Measurements from ENCODE around the gene CACNG4.
"Not testable (repeated sequence)": the region's sequence is repeated elsewhere in the genome, so short reads cannot be mapped to it uniquely, and the experiment has no call there.

The CACNG4 gene

DNA sequence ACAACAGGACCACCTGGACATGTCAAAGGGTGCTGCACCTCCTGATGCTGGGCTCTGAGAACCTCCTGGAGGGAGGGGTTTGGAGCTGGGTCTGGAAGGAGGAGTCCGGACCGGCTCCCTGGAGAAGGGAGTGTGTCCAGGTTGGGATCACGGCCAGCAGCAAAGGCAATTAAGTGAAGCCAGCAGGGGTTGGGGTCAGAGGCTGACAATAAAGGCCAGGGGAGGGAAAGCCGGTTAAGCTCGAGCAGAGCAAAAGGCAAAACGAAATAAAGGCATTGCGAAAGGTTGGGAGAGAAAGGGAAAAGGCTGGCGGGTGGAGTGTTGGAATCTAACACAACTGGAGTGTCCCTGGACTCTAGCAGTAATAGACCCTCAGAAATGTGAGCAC, 992 bp upstream of the CACNG4 start:
- FAIRE-seq = no peak
- no peak for DNase-seq (ENCODE audit: low spot score)

DNA sequence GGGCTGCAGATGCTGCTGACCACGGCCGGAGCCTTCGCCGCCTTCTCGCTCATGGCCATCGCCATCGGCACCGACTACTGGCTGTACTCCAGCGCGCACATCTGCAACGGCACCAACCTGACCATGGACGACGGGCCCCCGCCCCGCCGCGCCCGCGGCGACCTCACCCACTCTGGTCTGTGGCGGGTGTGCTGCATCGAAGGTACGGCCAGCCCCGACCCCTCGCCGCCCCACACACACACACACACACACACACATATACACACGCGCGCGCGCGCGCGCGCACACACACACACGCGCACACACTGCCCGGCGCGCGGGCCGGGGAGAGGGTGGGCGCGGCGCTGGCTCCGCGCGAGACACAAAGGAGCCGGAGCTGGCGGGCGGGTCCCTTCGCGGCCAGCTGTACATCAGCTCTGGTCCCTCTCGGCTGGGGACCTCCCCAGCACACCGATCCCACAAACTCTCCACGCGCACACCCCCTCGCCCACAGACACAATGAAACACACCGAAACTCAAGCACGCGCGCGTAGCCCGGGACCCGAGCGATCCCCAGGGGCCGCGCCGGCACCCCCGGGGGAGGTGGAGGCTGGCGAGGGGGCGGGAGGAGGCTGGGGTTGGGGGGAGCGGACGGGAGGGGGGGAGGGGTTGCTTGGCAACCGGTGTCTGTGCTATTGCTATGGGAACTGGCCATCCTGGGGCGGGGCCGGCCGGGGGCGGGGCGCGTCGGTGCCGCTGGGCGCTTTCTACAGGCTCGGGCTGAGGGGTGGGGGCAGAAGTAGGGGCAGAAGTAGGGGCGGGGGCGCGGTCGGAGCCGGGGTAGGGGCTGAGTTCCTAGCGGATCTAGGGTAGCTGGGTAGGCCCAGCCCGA, 658 bp downstream of the CACNG4 start:
- no peak for DNase-seq (ENCODE audit: low spot score)

DNA sequence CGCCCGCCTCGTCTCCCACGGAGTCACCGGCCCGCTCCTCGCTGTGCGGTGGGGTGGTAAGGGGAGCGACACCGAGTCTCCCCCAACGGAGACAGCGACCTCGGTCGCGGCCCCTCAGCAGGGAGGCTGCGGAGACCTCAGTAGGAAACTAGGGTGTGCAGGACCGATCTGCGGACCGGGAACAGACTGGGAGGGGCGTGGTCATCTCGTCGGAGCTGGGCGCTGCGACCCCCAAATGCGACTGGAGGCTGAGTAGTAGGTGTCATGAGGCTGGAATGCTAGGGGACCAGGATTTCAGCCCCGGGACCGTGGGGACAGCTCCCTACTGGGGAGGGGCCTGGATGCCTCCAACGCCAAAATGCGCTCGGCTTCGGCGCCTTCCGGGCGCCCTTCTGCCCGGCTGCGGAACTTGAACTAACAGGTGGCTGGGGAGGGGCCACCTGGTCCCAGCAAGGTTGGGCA, 1.3 kb downstream of the CACNG4 start:
- DNase-seq (ENCODE audit: low spot score) (no peak), FAIRE-seq (no peak)

More for the DNA sequence above, 658 bp downstream of the CACNG4 start:
- FAIRE-seq = no peak

DNA sequence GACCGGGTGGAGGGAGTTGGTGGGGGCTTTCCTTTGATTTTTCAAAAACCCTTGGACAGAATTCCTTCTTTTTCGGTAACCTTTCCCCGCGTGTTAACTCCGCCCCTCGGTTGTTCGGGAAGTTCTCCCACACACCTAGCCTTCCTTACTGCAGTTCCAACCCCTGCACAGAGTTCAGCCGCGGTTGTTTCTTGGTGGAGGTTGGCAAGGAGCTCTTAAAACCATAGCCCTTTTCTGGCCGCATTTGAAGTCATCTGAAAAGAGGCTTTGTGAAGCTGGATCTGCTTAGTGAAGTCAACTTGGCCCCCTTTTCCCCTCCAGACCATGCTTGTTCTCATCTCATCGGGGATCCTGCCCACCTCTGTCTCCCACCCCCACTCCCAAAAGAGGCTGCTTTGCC, 1.8 kb downstream of the CACNG4 start:
- DNase-seq (ENCODE audit: low spot score) (no peak), FAIRE-seq (no peak)

DNA sequence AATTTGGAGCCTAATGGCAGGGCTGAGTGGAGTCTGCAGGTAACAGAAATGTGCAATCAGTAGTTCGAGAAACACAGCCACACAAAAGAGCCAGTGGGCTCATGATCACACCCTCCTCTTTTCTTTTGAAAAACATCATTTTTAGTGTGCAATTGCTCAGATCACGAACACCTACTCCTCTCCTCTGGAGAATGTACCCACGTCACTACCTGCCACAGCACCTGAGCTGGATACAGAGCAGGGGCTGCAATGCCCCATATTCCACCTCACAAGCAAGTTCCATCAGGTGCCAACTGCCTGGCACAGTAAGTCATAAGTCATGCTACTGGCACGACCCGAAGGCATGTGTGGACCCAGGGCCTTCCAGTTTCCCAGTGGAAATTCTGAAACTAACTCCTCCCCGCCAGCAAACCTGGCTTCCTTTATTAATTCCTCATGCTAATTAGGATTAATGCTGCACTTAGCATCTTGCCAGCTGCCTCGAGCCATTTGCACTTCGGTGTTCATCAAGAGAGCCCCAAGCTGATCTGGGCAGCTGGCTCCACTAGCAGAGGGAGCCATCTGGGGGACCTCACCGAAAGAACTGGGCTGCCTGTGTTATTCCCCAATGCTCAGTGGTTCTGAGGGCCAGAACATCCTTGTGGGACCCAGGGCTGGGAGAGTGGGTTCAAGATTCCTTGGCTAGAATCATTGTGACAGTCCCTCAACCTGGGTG, 2.4 kb downstream of the CACNG4 start:
- DNase-seq (ENCODE audit: low spot score) = no peak
- no peak for FAIRE-seq

DNA sequence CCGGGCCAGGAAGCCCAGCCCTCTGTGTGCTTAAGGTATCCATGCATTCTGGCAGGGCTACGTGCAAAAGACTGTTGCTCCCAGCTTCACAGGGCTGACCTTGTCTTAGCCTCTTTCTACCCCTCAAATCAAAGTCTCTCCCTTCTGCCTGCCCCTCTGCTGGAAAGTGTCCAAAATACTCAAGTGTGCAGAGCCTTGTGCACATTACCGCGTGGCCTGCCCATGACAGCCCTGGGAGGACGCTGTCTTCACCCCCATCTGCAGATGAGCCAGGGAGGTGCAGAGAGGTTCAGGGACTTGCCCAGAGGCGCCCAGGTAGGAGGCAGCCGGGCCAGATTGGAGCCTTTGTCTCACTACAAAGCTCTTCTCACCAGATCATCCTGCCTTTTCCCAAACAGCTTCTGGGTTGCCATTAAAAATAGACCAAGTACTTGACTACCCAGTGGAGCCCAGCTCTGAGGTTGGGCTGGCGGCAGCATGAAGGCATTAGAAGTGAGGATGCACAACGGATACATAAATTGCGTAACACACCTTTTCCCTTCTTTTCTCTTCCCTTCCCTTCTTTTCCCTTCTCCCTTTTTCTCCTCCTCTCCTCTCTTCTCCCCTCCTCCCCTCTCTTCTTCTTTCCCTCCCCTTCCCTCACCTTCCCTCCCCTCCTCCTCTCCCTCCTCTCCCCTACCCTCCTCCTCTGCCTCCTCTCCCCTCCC, 3.5 kb downstream of the CACNG4 start:
- DNase-seq (ENCODE audit: low spot score) = no peak
- no peak for FAIRE-seq

DNA sequence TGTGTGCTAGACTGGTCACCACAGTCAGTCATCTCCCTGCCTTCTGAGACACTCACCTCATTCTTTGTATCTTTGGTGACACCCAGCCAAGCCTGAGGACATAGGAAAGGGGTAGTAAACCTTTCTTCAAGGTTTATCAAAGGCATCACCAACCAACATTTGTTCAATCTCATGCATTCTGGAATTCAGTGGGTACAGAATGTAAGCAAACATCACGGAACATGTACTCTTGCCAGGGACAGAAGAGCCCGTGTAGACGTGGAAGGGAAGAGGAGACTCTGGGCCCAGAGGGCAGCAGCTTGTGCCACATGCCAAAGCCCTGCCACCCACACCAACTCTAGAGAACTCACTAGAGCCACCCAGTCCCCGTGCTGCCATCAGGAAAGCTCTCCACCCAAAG, 4.4 kb downstream of the CACNG4 start:
- no peak for FAIRE-seq
- no peak for DNase-seq (ENCODE audit: low spot score)

DNA sequence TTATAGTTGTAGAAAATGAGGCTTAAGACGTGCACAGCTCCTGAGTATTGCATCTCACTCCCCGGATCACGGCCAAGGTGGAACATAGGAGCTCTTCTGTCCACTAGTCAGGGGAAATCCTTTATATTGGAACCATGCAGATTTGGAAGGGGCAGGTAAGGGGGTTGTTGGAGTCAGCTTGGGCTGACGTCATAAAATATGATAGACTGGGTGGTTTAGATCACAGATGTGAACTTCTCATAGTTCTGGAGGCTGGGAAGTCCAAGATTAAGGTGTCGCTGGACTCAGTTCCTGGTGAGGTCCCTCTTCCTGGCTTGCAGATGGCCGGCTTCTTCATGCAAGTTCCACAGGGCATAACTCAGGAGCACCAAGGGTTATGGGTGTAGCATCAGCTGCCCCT, 5.6 kb downstream of the CACNG4 start:
- no peak for FAIRE-seq
- no peak for DNase-seq (ENCODE audit: low spot score)

DNA sequence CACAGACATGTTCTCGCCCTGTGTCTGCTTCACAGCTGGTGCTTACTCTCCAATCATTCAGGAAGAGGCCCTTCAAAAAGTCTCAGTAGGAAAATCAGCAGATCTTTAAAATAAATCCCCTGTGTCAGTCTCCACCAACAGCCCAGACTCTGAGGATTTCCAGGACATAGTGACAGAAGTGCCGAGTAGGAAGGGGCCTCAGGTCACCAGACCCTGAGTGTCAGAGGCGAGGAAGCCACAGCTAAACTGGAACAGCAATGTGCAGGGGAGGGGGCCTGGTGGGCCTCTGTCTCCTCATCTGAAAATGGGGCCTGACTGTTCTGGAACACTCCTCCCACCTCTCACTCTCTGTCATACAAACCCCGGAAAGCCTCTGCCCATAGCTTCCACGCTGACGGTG, 6.3 kb downstream of the CACNG4 start:
- DNase-seq (ENCODE audit: low spot score) = no peak
- no peak for FAIRE-seq

DNA sequence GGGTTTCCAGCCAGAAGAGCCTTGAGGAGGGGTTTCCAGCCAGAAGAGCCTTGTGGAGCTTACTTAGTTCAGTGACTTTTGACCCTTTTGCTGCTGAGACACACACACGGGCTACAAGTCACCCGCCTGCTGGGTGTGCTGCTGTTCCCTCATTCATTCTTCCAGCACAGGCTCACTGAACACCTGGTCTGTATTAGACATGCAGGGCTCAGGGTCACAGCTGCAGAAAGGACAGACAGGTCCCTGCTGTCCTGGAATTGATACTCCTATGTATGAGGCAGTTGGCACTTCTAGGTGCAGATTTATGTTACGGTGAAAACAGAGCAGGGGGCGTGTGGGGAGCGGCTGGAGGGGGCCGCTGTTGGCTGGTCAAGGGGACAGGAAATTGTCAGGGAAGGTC, 6.8 kb downstream of the CACNG4 start:
- FAIRE-seq (no peak), DNase-seq (ENCODE audit: low spot score) (no peak)

DNA sequence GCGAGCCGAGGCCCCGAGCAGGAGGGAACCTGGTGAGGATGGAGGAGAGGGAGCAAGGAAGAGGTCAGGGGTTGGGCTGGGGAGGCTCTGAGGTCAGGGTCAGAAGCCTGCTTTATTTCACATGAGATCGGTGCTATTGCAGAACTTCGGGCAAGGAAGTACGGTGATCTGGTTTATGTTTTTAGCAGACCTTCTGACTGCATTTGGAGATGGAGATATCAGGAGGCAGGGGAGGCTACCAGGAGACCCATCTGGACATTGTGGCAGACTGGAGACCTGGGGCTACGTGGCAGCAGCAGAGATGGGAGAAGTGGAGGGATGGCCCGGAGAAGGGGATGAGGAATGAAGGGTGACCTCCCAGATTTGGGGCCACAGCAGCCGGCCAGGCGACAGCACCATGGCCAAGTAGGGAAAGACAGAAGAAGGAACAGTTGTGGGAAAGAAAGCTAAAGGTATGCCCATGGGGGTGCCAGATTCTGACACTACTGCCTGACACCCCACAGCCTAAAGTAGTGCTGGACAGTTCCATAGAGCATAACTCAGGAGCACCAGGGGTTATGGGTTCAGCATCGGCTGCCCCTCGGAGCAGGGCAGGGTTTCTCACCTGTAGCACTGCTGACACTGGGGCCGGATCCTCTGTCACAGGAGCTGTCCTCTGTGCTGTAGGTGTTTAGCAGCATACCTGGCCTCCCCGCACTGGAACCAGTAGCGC, 7.4 kb downstream of the CACNG4 start:
- FAIRE-seq (no peak), DNase-seq (ENCODE audit: low spot score) (no peak)

DNA sequence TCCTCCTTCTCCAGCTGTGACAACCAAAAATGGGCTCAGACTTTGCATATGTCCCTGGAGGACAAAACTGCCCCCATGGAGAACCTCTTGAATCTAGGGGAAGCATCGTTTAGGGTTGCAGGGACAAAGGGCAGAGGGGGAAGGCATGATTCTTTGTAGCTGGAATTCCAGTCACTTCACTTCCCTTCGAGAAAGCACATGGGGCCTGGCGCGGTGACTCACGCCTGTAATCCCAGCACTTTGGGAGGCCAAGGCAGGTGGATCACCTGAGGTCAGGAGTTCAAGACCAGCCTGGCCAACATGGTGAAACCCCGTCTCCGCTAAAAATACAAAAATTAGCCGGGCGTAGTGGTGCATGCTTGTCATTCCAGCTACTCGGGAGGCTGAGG, 7.9 kb downstream of the CACNG4 start:
- FAIRE-seq; DNase-seq (ENCODE audit: low spot score): not testable (repeated sequence)

DNA sequence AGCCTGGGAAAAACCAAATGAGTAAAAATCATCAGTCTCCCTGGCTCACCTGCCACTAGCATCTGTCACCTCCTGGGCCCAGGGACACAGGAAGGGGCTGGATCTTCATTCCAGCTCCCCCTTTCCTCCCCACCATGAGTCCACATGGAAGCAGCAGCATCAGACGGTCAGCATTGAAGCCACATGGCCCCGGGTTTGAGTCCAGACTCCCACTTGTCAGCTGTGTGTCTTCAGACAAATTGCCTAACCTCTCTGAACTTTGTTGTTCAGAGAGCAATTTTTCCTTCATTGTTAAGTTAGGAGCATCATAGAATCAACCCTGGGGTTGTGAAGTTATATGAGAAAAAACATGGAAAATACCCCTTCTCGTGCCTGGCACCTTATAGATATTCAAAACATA, 10.7 kb downstream of the CACNG4 start:
- FAIRE-seq = no peak
- DNase-seq (ENCODE audit: low spot score) = no peak

DNA sequence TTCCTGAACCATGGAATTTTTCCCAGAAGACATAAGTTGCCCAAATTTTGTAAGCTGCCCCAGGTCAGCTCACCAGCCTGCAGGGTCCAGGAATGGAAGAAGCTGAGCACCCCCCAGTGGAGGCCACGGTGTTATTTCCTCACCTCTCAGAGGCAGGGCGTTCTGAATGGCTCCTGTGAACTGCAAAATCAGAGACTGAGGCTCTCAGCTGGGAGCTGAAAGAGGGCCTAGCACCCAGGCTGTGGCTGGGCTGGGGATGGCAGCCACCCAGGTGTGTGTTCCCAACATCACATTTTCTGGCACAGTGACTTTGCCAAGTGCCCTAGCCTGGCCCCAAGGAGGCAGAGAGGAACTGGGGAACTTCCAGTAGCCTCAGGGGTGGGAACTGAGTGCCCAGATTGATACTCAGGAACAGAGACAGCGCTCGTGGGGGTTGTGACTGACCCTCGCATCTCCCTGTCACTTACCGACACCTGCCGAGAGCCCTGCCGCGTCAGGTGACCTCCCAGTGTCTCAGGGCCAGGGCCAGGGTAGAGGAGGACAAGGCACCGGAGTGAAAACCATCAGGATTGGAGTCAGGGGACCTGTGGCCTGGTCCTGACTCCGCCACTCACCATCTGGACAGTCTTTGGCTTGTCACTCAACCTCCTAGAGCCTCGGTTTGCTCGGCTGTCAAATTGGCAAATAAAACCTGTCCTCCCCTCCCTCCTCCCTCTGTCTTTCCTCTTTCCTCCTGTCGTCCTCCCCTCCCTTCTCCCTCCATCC, 11.3 kb downstream of the CACNG4 start:
- DNase-seq (ENCODE audit: low spot score) (no peak), FAIRE-seq (no peak)

DNA sequence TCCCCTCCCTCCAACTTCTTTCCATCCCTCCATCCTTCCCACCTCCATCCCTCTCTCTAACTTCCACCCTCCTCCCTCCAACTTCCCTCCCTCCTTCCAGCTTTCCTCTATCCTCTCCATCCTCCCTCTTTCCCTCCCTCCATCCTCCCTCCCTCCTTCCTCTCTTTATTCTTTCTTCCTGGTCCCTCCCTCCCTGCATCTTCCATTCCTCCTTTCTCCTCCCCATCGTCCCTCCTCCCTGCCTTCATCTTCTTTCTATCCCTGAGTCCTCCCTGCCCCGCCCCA, 11.8 kb downstream of the CACNG4 start:
- DNase-seq (ENCODE audit: low spot score) = no peak

DNA sequence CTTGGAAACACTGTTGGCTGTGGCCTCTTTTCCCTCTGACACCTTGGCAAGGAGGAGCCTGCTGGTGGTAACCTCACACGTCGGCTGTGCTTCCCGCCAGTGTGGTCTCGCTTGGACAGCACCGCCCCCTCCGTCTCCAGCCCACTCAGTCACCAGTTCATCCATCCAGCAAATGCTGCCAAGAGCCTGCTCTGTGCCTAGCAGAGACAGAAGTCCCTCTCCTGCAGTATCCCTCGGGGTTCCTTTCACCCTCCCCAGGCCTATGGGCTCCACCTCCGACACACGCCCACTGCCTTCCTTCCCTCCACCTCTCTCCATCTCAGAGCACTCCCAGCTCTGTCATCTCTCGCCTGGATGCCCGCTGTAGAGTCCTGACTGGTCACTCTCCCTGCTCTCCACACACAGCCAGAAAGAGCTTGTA, 12.3 kb downstream of the CACNG4 start:
- FAIRE-seq (no peak), DNase-seq (ENCODE audit: low spot score) (peak; percentile 9)

More for the DNA sequence above, 11.8 kb downstream of the CACNG4 start:
- FAIRE-seq = no peak

DNA sequence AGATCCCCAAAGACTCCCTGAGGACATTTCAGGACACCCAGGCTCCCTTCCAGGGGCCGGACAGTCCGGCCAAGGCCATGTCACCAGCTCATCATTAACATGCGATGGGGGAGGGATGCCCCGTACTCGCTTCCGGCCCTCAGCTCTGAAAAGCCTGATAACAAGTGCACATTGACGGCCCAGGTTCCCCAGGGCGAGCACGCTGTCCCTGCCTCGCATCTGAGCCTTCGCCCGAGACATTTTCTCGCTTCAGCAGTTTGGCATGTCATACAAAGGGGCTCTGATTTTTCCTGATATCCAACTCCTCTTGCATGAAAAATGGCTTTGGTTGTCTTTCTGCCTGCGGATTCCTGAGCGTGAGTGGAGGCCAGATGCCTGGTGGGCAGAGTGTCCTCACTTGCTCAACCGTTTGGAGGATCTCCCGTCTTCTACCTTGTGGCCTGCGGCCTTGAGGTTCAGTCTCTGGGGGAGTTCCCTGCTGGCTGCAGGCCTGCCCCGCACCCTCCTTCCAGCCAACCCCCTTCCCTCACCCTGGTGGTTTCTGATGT, 14.1 kb downstream of the CACNG4 start:
- no peak for DNase-seq (ENCODE audit: low spot score)
- no peak for FAIRE-seq

DNA sequence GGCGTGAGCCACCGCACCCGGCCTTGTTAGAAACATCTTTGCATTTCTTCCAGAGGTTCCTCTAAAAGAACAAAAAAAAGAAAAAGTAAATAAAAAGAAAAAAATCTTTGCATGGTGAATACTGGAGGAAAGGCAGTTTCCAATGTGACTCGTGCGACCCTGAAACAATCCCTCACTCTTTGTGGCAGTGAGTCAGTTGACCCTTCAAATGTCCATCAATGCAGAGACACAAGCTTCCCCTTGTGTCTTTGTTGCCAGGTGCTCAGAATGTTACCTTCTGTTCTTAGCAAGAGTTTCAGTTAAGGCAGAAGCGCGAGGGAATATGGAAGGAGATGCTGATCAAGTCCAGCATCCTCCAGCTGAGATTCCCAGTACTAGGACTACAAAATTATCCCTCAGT, 16.4 kb downstream of the CACNG4 start:
- peak; percentile 7 for DNase-seq (ENCODE audit: low spot score)
- no peak for FAIRE-seq

DNA sequence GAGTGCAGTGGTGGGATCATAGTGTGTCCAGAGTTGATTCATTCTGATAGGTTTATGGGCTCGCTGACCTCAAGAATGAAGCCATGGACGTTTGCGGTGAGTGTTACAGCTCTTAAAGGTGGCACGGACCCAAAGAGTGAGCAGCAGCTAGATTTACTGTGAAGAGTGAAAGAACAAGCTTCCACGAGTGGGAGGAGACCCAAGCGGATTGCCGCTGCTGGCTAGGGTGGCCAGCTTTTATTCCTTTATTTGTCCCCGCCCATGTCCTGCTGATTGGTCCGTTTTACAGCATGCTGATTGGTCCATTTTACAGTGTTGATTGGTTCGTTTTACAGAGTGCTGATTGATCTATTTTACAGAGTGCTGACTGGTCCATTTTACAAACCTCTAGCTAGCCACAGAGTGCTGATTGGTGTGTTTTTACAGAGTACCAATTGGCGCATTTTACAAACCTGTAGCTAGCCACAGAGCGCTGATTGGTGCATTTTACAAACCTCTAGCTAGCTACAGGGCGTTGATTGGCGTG, 17.5 kb downstream of the CACNG4 start:
- FAIRE-seq (peak; percentile 83), DNase-seq (ENCODE audit: low spot score) (peak; percentile 61)

DNA sequence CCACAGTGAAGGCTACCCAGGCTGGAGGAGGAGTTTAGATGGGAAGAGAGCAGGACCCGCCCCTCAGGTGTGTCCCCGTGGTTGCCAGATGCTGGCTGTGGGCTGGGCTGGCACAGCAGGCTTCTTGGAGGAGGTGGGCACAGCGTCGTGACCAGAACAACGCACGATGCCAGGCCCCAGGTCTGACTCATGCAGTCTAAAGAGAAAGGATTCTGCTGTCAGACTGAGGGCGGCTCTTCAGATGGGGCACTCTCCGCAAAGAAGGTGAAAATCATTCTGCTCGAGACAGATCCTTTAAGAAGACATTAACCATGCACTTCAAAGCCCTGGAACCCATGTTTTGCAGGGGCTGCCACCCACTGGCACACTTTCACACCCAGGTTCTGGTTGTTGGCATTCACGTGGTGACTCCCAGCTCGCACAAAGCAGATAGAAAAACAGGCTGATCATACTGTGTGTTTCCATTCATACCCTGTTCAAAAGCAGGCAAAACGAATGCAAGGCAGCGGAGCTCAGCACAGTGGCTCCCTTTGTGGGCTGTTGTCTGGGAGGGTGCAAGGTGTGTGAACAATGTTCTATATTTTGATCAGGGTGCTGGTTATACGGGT, 19.0 kb downstream of the CACNG4 start:
- FAIRE-seq = no peak
- DNase-seq (ENCODE audit: low spot score) = no peak
